Right forelimb (tissue), 1 donor: ENCODE data around the gene GPC5.

Experiments used
- DNase-seq: peaks from one replicate; pipeline ENCODE4 v3.0.0-alpha.2; 2018

GPC5 gene

DNA sequence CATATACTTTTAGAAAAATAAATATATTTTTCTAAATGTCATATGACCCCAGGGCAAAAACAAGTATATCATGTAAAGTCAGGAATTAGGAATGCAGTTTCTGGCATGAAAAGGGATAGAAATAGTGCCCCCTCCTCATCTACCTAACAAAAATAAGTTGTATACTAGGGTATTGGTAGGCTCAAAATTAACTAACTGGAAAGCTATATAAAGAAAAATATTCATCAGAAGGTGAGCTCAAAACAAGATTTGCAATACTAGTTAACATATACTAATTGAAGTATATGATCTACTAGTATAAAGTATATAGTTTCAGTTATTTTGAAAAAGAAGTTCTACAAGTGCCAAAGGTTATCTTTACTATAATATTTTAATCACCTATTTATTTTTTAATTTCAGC, 200.2 kb downstream of the GPC5 start:
- no peak for DNase-seq

DNA sequence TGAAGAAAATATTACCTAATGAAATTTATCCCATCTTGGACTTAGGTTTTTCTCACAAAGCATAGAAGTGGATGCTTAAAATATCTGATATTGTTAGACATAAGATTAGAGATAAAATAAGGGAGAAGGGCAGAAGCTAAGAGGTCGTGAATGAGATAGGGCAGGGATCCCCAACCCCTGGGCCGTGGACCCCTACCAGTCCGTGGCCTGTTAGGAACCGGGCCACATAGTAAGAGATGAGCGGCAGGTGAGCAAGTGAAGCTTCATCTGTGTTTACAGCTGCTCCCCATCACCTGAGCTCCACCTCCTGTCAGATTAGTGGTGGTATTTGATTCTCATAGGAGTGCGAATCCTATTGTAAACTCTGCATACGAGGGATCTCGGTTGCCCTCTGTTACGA, 202.9 kb downstream of the GPC5 start:
- DNase-seq = no peak

DNA sequence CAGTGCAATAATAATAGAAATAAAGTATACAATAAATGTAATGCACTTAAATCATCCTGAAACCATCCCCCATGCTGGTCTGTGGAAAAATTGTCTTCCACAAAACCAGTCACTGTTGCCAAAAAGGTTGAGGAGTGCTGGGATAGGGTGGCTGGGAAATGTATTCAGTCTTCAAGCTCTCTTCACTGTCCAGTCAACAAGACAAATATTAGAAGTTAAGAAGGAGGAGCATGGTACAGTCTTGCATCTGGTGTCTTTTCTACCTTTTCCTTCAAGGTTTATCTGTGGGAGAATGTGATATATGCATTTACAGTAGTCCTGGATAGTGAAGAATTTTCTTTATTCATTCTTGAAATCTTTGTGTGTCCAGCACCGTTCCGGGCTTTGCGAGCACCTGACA, 203.4 kb downstream of the GPC5 start:
- no peak for DNase-seq

DNA sequence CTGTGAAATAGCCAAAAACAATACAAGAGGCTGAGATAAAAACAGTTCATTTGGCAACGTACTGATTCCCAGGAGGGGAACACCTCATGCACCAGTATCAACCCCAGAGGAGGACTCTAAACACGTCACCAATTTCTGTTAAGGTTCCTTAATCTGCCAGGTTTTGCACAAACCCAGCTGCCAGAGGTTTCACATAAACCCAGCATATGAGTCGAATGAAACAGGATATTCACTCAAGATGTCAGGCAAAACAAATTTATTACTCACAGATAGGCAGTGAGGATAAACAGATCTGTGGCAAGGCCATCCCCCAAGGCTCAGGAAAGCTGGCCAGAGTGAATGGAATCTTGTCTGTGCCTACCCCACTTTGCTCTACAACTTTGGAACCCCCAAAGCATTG, 210.9 kb downstream of the GPC5 start:
- no peak for DNase-seq

DNA sequence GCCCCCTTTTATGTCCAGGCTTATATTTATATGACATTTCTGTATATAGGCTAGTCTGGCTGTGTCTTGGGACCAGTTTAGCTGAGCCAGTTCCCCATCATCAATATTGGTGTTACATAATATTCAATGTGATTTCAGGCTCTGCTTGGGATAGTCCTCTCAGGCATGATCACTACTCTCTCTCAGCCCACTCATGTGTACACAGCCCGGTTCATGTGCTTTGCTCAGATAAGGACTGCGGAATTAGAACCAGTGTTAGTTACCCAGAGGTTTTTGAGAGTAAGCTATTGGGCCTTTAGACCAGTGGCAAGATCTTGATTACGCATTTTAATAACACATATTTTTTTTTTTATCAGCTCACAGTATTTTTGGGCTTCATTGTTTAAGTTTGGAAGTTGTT, 219.9 kb downstream of the GPC5 start:
- DNase-seq = no peak

DNA sequence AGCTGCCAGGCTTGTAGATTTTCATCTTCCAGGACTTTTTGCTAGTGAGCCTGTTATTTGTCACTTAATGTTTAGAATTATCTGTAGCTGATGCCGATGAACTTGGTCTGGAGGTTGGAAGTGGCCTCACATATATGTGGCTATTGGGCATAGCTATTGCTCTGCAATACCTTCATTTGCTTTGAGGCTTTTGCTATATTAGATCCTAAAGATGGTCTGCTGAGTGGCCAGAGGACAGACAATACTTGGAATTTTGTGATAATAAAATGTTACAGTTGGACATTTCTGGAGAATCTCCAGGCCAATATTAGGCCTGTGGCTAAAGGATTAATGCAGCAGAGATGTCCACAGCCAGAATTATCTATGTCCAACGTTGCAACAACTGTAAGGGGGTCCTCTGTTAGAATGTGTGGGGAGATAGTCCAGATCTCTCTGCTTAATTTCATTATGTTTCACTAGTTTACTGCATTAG, 222.3 kb downstream of the GPC5 start:
- no peak for DNase-seq

DNA sequence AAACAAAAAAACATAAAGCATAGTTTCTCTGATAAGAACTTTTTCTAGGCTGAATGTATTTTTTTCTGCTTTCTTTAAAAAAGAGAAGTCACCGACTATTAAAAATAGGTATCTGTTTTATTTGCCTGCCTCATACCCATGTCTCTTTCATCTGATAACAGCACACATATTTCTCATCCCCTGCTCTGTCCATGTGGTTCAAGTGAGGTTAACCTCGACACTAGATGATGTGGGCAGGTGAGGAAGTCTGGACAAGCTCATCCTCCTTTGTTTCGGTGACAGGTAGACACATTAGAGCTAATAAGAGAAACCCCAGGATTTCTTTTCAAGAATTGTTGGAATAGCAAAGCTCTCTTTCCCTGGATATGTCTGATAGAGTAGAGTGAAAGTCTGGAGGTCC, 222.7 kb downstream of the GPC5 start:
- no peak for DNase-seq

DNA sequence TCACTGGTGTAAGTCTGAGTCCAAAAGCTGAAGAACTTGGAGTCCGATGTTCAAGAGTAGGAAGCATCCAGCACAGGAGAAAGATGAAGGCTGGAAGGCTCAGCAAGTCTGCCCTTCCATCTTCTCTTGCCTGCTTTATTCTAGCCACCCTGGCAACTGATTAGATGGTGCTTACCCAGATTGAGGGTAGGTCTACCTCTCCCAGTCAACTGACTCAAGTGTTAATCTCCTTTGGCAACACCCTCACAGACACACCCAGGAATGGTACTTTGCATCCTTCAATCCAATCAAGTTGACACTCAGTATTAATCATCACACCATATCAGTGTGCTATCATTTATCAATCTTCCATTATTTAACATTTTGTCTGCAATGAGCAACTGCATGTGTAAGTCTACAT, 223.5 kb downstream of the GPC5 start:
- DNase-seq = no peak

DNA sequence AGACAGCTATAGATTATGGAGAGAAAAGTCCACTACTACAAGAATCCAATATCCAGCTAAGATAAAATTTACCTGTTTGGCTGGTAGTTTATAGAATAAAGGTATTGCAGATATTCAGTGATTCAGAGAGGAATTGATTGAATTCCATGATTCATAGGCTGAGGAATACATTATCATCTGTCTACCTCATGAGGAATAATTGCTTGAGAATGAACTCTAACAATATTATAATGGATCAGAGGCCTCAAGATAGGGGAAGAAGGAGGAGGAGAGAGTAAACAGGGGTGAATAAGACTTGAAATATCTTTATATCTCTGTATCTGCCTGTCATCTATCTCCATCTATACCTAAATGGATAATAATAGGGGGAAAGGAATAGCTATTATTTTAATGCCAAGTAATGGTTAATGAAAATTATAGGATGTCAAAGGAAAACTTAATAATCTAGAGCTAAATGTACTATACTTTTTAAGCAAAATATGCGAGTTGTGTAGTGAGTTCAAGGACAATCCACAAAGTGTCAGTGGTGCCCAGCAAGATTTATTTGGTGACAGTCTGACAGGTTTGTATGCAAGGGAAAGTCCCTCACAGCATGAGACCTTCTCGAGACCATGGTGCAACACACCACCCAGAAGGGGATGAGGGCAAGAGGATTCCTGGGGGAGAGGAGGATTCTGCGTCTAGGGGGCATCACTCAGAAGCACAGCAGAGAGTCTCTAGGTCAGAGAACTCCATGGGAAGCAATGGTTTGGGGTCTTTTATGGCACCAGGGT, 224.5 kb downstream of the GPC5 start:
- DNase-seq = no peak

DNA sequence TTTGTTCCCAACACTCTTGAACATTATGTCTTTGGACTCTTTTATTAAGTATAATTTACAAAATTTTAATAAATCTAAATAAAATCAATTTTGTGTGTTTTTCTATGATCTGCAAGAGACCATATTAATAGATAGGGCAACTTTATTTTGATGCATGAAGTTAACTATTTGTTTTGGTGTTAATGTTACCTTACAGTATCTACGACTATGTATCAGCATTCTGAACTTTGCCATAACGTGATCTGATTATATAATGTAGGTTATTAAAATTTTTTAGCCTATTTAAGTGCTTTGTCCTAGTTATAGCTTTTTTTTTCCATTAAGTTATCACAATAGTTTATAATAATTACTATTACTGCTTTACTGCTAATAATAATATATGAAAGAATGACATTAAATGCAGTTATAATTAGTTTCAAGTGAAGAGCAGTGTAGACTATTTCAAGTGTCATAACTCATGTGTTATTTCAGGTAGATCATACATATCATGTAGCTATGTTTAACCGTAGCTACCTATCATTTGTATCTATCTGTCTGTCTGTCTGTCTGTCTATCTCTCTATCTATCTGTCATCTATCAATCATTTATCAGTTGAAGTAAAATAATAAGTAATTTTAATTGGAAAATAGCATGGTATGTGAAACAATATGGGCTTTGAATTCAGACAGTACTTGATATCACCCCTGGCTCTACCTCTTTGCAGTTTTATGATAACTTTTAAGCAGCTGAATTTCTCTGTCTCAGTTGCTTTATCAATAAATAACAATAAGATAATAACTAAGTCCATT, 229.7 kb downstream of the GPC5 start:
- DNase-seq = no peak

DNA sequence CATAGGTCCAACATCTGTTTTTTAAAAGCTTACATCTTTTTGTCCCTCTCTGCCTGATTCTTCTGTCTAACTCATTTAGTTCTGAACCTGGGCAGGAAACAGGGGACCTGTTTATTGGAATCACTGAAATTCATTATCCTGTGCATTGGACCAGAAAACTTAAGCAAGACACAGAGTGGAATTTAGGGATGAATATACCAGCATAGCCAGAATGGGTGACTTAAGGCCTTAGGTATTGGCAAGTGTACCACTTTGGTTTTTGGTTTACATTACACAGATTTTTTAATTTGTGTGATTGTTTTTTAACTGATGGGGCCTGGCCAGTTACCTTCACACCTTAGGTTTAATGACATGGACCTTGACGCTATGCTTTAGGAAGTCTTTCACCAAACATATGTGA, 232.5 kb downstream of the GPC5 start:
- no peak for DNase-seq

DNA sequence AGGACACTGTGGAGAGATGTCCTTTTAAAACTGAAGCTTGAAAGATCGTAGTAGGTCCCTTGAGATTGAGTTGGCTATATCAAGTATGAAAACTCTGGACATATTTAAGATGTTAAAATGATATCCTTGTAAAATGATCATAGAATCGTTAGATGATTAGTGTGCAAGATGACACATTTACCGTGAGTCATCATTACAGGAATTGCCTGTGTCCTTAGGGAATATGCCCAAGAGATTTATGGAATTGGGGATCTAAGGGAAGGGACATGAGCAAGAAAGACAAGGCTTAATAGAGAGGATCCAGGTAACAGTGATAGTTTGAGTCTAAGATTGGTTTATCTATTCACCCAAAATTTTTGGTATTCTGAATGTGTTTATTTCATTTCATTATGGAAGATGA, 233.7 kb downstream of the GPC5 start:
- DNase-seq = no peak

DNA sequence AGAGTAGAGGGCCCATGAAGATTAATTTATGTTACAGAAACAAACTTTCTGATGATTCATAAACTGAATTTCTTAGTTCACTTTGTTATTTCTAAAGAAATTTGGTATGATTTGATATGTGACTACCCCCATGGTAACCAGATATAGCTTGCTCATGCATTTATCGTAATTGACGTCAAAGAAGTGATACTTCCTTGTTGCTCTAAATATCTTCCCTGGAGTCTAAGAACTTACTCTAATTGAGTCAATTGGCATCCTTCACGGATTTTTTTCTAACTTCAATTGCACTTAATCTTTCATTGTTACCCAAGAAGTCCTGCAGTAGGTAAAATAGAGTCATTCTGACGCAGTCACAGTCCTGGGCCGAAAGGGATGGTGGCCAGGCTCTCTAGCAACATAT, 240.9 kb downstream of the GPC5 start:
- no peak for DNase-seq

DNA sequence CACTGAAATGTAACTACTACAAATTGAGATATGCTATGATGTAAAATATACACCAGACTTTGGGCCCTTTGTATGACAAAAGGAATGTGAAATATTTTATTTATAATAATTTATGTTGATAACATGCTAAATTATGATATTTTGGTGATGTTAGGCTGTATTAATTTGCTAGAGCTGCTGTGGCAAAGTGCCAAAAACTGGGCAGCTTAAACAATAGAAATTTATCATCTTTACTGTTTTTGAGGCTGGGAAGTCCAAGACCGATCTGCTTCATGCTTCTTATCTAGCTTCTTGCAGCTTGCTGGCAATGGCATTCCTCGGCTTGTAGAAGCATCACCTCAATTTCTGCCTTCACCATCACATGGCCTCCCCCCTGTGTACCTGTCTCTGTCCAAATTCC, 245.0 kb downstream of the GPC5 start:
- DNase-seq = no peak

DNA sequence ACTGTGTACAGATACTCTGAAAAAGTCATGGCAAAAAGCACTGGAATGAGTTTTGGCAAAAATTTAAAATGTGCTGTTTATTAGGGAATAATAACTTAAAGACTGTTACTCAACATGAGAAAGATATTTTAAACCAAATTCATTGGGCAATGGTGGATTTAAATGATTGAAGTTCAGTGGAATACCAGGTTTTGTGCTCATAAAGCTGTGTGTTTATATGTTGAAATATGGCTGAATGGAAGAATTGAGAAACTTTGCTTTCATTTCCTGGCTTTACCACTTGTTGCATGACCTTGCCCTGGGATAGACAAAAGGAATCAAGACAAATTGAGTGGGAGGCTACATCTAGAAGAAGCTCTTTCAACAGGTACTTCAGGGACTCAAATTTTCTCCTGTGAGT, 246.4 kb downstream of the GPC5 start:
- no peak for DNase-seq

DNA sequence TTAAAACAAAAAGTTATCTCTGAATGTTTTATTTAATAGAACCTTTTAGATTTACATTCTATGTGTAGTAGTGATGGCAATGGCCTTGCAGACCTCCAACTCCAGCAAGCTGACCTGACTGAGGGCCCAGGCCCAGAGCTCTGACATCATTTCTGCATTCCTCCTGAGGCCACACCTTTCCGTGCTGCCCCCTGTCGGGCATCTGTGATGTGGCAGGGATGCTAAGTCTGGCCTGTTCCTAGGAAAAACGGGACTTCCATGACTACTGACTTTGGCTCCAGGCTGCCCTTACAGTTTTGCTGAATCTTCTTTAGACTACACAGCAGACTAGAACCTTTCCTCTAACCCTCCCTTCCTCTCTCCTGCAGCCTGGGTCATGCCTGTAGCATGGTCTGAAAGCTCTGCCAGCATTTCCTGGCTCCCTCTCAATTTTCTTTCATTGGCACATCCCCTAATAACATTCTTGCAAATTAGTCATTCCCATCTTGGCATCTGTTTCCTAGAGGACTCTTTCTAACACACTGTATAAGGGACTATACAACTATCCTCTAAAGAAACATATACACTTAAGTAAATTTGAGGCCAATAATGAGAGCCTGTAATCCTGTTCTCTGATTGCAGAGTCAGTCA, 249.1 kb downstream of the GPC5 start:
- DNase-seq = no peak

DNA sequence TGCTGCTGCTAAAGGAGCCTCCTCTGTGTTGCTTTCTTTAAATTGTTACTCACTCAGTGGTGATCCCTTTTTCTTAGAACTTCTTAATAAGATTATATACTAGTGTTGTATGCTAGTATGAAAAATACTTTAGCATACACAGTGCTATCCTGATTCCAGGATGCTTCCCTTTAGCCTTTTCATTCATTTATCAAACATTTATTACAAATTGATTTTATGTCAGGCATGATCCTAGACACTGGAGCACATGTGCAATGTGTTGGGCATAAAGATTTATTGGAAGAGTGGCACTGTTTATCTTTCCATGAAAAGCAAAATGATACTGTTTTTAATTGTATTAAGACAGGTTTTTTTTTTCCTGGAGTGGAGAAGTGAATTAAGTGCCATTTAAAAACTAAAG, 249.6 kb downstream of the GPC5 start:
- DNase-seq = no peak

DNA sequence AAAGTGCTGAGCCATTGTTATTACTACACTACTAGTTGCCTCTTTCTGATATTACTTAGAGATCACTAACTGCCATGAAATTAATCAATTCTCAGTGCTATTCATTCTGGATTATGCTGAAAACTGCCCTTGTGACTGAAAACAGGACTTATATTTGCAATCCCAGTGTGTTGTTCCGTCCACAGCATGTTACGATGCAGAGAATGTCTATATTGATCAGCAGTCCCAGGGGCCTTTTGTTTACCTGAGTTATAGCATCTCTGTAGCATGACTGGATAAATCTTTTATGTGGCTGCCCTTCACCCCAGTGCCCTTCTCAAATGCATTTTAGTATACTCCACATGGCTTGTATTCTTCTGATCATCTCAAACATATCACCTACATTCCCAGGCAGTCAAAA, 251.0 kb downstream of the GPC5 start:
- no peak for DNase-seq

DNA sequence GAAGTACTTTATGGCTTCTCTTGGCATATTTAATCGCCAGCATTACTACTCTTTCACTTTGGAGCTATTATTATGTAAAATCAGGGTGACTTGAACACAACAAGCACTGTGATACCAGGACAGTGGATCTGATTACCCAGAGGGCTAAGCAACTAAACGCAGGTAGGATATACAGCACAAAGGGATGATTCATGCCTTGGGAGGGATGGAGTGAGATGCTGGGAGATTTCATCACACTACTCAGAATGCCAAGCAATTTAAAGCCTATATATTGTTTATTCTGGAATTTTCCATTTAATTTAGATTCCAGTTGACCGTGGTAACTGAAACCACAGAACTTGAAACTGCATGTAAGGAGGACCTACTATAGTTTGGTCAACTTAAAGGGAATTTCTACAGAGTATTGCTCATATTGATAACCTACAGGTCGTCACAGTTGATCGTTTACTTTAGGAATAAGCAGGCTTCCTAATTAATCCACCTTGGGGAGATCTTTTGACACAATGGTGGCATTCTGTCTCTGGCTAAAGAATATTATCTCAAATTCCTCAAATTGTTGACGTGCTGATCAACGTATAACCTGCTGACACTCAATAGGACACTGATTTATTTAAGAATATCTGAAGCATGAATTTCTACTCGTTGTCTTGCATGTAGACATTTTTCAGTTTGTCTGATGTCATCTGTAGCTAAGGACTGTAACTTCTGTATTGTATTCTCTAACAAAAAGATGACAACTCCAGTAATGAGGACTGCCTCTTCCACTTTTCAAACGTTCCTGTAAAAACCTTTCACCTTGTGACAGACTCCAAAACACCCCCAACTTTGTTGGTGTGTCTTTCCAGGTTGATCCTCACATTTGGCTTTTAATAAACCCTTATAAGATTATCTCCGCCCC, 254.2 kb downstream of the GPC5 start:
- no peak for DNase-seq

DNA sequence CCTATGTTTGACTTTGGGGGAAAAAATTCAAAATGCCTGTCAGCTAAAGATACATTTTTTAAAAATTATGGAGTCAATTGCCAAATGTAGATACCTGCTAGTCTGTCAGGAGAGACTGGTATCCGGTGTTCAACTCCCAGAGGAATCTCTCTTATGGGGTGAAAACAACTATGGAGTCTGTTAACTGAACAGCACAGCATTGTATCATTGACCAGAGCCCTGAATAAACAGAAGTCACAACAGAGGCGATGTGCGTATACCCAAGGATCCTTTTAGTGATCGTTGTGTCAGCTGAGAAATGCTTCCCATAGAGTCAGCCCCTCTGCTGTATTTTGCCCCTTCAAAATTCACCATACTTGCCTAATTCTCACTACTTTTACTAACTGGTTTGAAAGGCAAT, 257.3 kb downstream of the GPC5 start:
- no peak for DNase-seq

DNA sequence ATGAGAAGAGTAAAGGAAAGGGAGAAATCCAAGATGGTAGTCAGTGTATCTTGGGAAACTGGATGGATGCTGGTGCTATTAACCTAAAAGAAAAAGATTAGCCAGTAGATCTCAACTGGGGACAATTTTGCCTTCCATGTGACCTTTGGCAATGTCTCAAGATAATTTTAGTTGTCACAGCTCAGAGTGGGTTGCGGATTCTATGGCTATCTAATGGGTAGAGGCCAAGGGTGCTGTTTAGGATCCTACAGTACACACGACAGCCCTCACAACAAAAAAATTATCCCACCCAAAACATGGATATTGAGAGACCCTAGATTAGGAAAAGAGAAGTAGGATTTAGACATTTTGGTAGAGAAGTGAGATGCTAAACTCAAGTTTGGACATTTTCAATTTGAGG, 258.9 kb downstream of the GPC5 start:
- no peak for DNase-seq

DNA sequence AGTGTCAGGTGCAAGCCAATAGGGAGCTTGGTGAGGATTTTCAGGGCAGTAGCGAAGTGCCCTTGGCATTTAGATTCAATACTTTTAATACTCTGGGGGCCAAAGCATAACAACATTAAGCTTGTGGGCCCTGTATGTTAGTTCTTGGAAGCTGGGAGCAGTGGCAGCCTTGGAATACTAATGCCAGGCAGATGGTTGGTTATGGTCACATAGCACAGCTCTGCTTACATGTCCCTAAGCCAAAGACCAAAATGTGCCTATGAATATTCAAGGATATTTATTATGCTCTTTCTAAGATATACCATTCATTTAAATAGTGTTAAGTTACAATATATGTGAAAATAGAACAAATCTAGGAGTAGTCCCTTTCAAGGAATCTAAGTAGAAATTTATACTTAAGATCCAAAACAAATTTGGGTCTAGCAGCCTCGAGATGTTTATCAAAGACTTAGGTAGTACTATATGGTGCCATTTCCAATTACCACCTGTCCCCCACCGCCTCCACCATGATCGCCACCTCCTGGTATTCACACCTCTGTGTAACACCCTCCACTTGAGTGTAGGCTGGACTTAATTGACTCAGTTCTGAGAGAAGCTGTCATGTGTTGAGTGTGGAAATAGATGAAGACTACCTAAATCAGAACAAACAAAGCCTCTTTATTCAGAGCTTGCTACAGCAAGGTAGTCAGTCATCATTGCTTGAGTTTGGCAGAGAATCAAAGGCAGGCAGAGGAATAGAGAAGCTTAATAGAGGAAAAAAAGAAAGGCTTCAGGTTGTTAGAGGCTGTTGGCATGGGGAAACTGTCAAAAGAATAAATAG, 261.0 kb downstream of the GPC5 start:
- DNase-seq = no peak
